Measurements from ENCODE around the gene CBR4.
"Not testable (repeated sequence)": the region's sequence is repeated elsewhere in the genome, so short reads cannot be mapped to it uniquely, and the experiment has no call there.

Gene CBR4

GRCh38 chr4:168992952-168993482, 17.0 kb downstream of the CBR4 start:
- not testable (repeated sequence) for DNase-seq

- DNase-seq: no peak
Observed at GRCh38 chr4:168981942-168982341, 28.1 kb downstream of the CBR4 start.

- DNase-seq: no peak
Observed at GRCh38 chr4:168981460-168981859, 28.6 kb downstream of the CBR4 start.

- no peak for DNase-seq
Observed at GRCh38 chr4:168979338-168979737, 30.7 kb downstream of the CBR4 start.

- DNase-seq: no peak
Observed at GRCh38 chr4:168978001-168978700, 31.9 kb downstream of the CBR4 start.

- DNase-seq: no peak
Observed at GRCh38 chr4:168972596-168972995, 37.5 kb downstream of the CBR4 start.

- DNase-seq: no peak
Observed at GRCh38 chr4:168960716-168961115, 49.3 kb downstream of the CBR4 start.

GRCh38 chr4:168955674-168956073, 54.4 kb downstream of the CBR4 start:
- DNase-seq: no peak

GRCh38 chr4:168952821-168953246, 57.2 kb downstream of the CBR4 start:
- not testable (repeated sequence) for DNase-seq

GRCh38 chr4:168945291-168945690, 64.8 kb downstream of the CBR4 start:
- DNase-seq: no peak

GRCh38 chr4:168942985-168943384, 67.1 kb downstream of the CBR4 start:
- no peak for DNase-seq
